GM23338 (cell line): ENCODE measurements around the gene LRMDA.

Source experiments
- CTCF ChIP-seq, 2 experiments: fragments of 200-600 bp in 1 of 2; sonication (generic) in 1 of 2; conservative IDR thresholded peaks; 2 replicates each; pipeline versions ENCODE4 v1.5.1 to v1.6.1; 2016 to 2017; ENCODE audit warnings: antibody characterized with exemption in 2 of 2, low read depth in 2 of 2, mild to moderate bottlenecking in 2 of 2, moderate library complexity in 1 of 2
- EZH2 ChIP-seq: fragments of 200-600 bp; sonication (generic); IDR thresholded peaks from one replicate; pipeline ENCODE4 v1.8.0; 2017; ENCODE audit warnings: antibody characterized with exemption, mild to moderate bottlenecking, low read depth; ENCODE audit not compliant: unreplicated experiment
- NANOG ChIP-seq: IDR thresholded peaks from 2 replicates; pipeline ENCODE4 v1.6.1; 2016; ENCODE audit warnings: antibody characterized with exemption, borderline replicate concordance
- POLR2AphosphoS5 ChIP-seq: IDR thresholded peaks from 2 replicates; pipeline ENCODE4 v1.6.1; 2016; ENCODE audit warnings: antibody characterized with exemption, low read depth
- REST ChIP-seq: IDR thresholded peaks from one replicate; pipeline ENCODE4 v1.6.1; 2018; ENCODE audit warnings: antibody characterized with exemption; ENCODE audit not compliant: unreplicated experiment

GRCh38 chr10:76244061-76244686, 812.8 kb downstream of the LRMDA start:
- no peak for TF ChIP-seq POLR2AphosphoS5
- TF ChIP-seq CTCF (conservative IDR thresholded peaks at IDR 0.05; ENCODE audit: low read depth in 2 of 2) = no peak
- TF ChIP-seq REST = no peak
- TF ChIP-seq EZH2 = no peak
- no peak for TF ChIP-seq NANOG
